RWPE2 (cell line): ENCODE data around the gene BGN.

Experiments used
- ATAC-seq: fragments of 200-7000 bp; cut with Tn5 transposase; 3 replicates; pipeline ENCODE4 v1.9.1; 2021; ENCODE audit warnings: low read depth
- DNase-seq: peaks from one replicate; pipeline ENCODE4 v3.0.0-alpha.2; 2020; ENCODE audit warnings: low spot score
- H3K27ac ChIP-seq: fragments of 450-650 bp; 2 replicates; pipeline ENCODE4 v1.5.1; 2017; ENCODE audit warnings: mild to moderate bottlenecking; ENCODE audit not compliant: poor library complexity, severe bottlenecking
- H3K27me3 ChIP-seq: fragments of 250-450 bp; sonication (Bioruptor Pico); 2 replicates; pipeline ENCODE4 v1.5.1; 2021; ENCODE audit warnings: mild to moderate bottlenecking, moderate library complexity; ENCODE audit not compliant: insufficient read depth, poor library complexity, severe bottlenecking
- H3K36me3 ChIP-seq: fragments of 250-450 bp; sonication (Bioruptor Pico); 2 replicates; pipeline ENCODE4 v1.5.1; 2020; ENCODE audit warnings: low read depth, mild to moderate bottlenecking, moderate library complexity
- H3K4me1 ChIP-seq: fragments of 250-450 bp; sonication (Bioruptor Pico); 2 replicates; pipeline ENCODE4 v1.5.1; 2021; ENCODE audit warnings: mild to moderate bottlenecking, moderate library complexity; ENCODE audit not compliant: insufficient read depth, poor library complexity, severe bottlenecking
- H3K4me3 ChIP-seq: fragments of 250-450 bp; sonication (Bioruptor Pico); 2 replicates; pipeline ENCODE4 v1.5.1; 2021; ENCODE audit warnings: mild to moderate bottlenecking, moderate library complexity; ENCODE audit not compliant: severe bottlenecking
- H3K9me3 ChIP-seq: fragments of 250-450 bp; sonication (Bioruptor Pico); 2 replicates; pipeline ENCODE4 v1.5.1; 2021; ENCODE audit warnings: mild to moderate bottlenecking, moderate library complexity; ENCODE audit not compliant: severe bottlenecking
- TF ChIP-seq, protein P1 (sequence below): fragments of 450-650 bp; IDR thresholded peaks from one replicate; pipeline ENCODE4 v1.5.1; 2017; ENCODE audit warnings: mild to moderate bottlenecking, moderate library complexity; ENCODE audit not compliant: poor library complexity, severe bottlenecking

BGN gene

DNA sequence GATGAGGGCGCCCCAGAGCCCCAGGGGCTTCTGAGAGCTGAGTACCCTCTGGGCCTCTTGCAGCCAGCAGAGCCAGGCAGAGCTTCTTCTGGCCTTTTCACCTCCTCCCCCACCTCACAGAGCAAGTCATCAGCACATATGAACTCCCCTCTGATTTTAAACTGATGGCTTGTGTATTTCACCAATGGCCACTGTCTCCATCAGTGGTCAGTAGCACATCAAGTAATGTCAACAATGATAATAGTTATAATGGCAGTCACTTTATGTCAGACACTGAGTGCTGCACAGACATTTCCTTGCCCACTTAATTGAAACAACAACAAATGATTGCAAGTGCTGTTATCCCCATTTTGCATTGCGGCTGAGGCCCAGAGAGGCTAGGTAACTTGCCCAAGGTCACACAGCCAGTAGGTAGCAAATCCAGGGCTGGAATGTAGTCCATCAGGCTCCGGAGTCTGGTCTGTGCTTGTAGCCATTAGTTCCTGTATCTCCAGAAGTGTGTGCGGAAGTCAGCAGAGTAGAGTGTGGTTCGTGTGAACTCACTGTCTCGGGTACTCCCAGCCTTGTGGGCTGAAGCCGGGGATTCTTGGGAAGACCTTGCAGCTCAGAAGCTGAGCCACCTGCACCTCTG is 25.6 kb downstream of the BGN start:
- Histone ChIP-seq H3K36me3 (no peaks in the 10 kb centered on the region), H3K4me1 (no peaks in the 10 kb centered on the region), H3K27me3 (peaks cover 11% of the 10 kb centered on the region), H3K4me3 (no peak overlapping the region), H3K9me3 (no peaks in the 10 kb centered on the region), H3K27ac (no peak overlapping the region)
- TF ChIP-seq, protein P1, sequence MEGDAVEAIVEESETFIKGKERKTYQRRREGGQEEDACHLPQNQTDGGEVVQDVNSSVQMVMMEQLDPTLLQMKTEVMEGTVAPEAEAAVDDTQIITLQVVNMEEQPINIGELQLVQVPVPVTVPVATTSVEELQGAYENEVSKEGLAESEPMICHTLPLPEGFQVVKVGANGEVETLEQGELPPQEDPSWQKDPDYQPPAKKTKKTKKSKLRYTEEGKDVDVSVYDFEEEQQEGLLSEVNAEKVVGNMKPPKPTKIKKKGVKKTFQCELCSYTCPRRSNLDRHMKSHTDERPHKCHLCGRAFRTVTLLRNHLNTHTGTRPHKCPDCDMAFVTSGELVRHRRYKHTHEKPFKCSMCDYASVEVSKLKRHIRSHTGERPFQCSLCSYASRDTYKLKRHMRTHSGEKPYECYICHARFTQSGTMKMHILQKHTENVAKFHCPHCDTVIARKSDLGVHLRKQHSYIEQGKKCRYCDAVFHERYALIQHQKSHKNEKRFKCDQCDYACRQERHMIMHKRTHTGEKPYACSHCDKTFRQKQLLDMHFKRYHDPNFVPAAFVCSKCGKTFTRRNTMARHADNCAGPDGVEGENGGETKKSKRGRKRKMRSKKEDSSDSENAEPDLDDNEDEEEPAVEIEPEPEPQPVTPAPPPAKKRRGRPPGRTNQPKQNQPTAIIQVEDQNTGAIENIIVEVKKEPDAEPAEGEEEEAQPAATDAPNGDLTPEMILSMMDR = no peak
- ATAC-seq (no peak), DNase-seq (no peak)

DNA sequence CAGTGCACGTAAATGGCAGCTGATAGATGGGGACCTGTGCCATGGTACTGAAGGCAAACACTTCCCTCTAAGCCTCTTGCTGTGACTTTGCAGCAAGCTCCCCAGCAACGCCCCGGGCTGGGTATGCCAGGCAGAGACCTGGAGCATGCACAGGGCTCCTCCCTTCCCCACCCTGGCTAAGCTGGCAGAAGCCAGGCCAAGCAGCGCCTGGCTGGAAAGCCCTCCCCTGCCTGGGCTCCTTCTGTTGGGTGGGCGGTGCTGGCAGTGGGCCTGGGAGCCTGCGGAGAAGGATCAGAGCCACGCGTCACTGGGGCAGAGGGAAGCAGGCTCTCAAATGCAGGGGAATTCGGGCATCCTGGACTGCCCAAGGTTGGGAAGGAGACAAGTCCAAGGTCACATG is 26.3 kb downstream of the BGN start:
- Histone ChIP-seq H3K9me3 (no peaks in the 10 kb centered on the region), H3K4me3 (no peak overlapping the region), H3K36me3 (no peaks in the 10 kb centered on the region), H3K27ac (no peak overlapping the region), H3K27me3 (peaks cover 11% of the 10 kb centered on the region), H3K4me1 (no peaks in the 10 kb centered on the region)
- no peak for DNase-seq
- ATAC-seq = peak; percentile 41; the same call in 1 of the 3 replicates
- TF ChIP-seq, protein P1 = no peak

DNA sequence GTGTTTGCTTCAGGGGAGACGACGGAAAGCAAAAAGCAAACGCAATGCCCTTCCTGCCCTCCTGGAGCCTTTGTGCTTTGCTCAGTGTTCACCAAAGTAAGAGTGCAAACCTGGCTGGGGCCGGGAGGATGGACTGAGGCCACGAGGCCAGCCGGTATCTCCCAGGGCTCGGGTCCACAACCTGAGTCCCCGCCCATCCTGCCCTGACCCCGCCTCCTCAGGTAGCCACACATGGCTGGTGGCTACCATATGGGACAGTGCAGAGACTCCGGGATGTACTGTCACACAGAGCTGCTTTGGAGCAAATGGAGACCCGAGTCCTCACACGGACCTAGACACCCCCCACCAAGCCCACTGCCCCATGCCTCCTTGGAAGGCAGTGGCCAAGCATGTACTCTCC is 27.5 kb downstream of the BGN start:
- ATAC-seq (no peak), DNase-seq (no peak)
- H3K9me3 ChIP-seq = no peaks in the 10 kb centered on the region
- H3K4me3 ChIP-seq = no peak overlapping the region
- no peak overlapping the region for H3K27ac ChIP-seq
- H3K4me1 ChIP-seq = no peaks in the 10 kb centered on the region
- peaks cover 11% of the 10 kb centered on the region for H3K27me3 ChIP-seq
- TF ChIP-seq, protein P1 = no peak
- H3K36me3 ChIP-seq = no peaks in the 10 kb centered on the region

DNA sequence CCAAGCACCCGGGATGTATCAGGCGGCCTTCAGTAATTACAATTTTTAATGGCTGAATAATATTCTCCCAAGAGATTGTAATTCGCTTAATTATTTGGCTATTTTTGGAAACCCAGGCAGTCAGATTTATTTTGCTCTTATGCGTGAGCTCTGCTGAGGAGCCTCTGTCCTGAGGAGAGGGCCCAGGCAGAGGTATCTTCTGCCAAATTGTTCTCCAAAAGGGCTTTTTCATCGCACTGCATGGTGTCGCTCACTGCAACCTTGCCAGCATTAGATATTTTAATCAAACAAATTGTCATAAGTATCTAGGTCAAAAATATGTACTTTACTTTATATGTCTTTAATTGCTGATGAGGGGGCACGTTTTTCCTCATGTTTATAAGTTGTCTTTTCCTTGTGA is 28.5 kb downstream of the BGN start:
- Histone ChIP-seq H3K36me3 (no peaks in the 10 kb centered on the region), H3K4me1 (no peaks in the 10 kb centered on the region), H3K9me3 (no peaks in the 10 kb centered on the region), H3K27me3 (peaks cover 9% of the 10 kb centered on the region), H3K4me3 (no peak overlapping the region), H3K27ac (no peak overlapping the region)
- ATAC-seq (no peak), DNase-seq (no peak)
- TF ChIP-seq, protein P1 = no peak

DNA sequence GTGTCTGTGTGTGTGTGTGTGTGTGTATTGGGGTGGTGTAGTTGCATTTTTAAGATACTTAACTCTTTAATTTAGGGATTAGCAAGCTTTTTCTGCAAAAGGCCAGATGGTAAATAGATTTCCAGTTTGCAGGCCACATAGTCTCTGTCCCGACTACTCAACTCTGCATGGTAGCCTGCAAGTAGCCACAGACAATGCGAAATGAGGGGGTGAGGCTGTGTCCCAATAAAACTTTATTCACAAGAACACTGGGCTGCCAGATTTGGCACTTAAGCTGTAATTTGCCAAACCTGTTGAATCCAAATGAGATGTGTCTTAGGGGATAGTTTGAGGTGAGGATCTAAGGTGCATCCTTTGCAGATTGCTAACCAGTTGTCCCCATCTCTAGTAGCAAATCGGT is 29.5 kb downstream of the BGN start:
- H3K27ac ChIP-seq = no peak overlapping the region
- TF ChIP-seq, protein P1 = no peak
- H3K4me1 ChIP-seq = no peaks in the 10 kb centered on the region
- no peak overlapping the region for H3K4me3 ChIP-seq
- no peak for ATAC-seq
- DNase-seq = no peak
- no peaks in the 10 kb centered on the region for H3K36me3 ChIP-seq
- H3K27me3 ChIP-seq = no peaks in the 10 kb centered on the region
- H3K9me3 ChIP-seq = no peaks in the 10 kb centered on the region
